HT1080 (cell line): ENCODE results near the gene EXOSC10. TPM values are rescaled to one million over a fixed set of nuclear protein-coding genes. Genes with fewer than 3 reads are reported as not detected.
"Not testable (repeated sequence)": the region's sequence is repeated elsewhere in the genome, so short reads cannot be mapped to it uniquely, and the experiment has no call there.

Experiments
- DNase-seq: peaks from one replicate; pipeline ENCODE4 v3.0.0-alpha.2; 2015; ENCODE audit warnings: low read depth
- total RNA-seq: library from RNA; depleted of rRNA; stranded (reverse); fragments of >200 nt; shearing (Covaris generic); gene quantifications from 2 replicates; pipeline ENCODE4 v1.2.3, GENCODE V29; 2014

The EXOSC10 gene
- total RNA-seq, 1 experiment from 2014 or later: 84.8 TPM

GRCh38 chr1:11109047-11109760 lies 9.5 kb upstream of the EXOSC10 start:
- DNase-seq: no peak

- DNase-seq: no peak
Measured at GRCh38 chr1:11107599-11107998, 7.9 kb upstream of the EXOSC10 start.

DNA sequence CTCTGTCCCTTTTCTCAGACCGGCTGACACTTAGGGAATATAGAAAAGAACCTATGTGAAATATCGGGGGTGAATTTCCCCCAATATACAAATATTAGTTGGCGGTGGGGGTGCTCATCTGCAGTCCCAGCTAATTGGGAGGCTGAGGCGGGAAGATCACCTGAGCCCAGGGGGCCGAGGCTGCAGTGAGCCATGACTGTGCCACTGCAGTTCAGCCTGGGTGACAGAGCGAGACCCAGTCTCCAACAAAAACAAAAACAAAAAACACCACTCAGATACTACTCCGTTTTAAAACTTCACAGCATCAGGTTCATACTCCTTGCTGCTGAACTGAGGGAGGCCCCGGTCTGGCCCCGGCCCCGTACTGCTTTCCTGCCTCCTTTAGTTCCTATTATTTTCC lies 5.9 kb upstream of the EXOSC10 start:
- no peak for DNase-seq

- no peak for DNase-seq
Measured at GRCh38 chr1:11101347-11101746, 1.7 kb upstream of the EXOSC10 start.

GRCh38 chr1:11100806-11101205 lies 1.1 kb upstream of the EXOSC10 start:
- not testable (repeated sequence) for DNase-seq

DNA sequence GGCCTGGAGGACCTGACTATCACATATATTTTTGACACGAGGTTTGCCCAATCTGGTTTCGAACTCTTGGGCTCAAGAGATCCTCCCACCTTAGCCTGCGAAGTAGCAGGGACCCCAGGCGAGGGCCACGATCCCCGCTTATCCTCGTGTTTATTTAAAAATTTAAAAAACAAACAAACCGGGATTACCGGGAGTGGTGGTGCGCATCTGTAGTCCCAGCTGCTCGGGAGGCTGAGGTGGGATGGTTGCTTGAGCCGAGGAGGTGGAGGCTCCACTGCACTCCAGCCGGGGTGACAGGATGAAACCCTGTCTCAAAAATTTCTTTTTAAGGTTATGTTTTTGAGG lies 452 bp upstream of the EXOSC10 start:
- no peak for DNase-seq

DNA sequence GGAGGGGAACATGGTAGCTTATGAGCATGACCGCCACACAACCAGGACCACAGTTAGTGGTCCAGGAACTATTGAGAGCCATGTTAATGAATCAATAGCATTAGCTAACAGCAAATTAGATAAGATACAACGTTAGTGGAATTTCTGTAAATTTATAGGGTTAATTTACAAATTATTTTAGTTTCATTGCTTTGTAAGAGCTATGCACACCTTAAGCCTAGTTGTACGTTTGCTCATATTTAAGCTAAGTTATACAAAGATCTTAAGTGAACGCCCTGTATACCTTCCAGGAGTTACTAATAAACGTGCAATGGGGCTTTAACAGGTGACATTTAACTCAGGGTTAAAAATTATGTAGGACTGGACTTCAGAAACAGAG lies 749 bp downstream of the EXOSC10 start:
- DNase-seq: no peak

- not testable (repeated sequence) for DNase-seq
Measured at GRCh38 chr1:11083784-11084183, 15.9 kb downstream of the EXOSC10 start.

DNA sequence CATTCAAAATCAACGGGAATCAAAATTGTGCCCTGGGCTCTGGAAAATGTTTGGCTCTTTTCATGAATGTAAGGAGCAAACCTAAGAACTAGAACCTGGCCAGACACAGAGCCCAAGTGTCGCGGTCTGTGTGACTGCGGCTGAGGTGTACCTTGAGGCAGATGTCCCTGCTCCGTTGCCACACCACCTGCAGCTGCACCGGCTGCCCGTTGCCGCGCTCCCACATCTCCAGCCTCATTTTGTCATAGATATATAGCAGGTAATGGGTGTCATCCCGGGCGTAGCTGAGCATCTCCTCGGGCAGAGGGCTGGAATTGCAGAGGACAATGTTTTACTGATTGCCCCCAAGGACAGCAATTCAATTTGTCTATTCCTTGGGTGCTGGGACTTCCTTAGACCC lies 18.7 kb downstream of the EXOSC10 start:
- no peak for DNase-seq

GRCh38 chr1:11078631-11079030 lies 21.0 kb downstream of the EXOSC10 start:
- DNase-seq: no peak

- not testable (repeated sequence) for DNase-seq
Measured at GRCh38 chr1:11073398-11073797, 26.3 kb downstream of the EXOSC10 start.

GRCh38 chr1:11072216-11072917 lies 27.3 kb downstream of the EXOSC10 start:
- DNase-seq: no peak

DNA sequence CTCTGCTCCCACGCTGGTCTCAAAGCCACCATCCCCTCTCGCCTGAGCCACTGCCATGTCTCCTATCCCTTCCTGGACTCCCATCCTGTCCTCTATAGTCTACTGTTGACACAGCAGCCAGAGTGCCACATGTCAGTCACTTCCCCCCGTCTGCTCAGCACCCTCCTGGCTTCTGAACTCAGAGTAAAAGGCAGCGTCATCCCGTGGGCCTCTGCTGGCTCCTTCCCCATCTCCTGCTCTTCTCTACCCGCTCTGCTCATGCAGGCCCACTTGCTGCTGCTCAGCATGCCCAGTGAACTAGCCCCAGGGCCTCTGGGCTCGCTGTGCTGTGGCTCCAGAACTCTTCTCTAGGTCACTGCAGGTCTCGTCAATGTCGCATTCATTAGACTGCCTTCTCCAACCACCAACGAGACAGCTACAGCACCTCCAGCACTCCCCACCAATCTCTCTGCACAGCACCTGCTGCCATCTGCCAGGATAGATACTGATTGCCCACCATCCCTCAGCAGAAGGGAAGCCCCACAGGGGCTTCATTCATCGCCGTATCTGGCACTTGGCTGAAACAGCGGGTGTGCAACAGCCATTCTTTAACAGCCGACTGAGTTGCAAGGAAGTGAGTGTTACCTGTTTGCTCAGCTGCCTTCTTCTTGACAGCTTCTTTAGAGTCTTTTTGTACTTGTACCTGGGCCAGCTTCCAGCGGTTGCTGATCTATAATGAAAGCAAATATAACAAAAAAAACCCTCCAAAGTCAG lies 28.0 kb downstream of the EXOSC10 start:
- no peak for DNase-seq

DNA sequence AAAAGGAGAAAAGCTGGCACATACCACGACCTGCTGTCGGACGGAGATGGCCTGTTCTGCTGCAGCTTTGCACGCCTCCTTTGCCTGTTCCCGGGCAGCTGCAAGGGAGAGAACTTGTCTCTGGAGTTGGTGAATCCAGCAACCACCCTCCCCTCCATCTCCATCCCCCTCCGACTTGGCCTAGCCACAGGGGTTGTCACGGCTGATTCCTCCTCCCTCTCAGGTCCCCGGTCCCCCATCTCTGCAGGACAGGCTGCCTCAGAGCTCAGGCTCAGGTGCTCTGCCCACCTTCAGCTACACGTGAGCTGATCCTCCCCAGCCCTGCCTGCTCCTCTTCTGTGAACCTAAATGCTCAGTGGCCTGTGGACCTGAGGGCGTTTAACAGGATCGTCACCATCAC lies 28.8 kb downstream of the EXOSC10 start:
- no peak for DNase-seq

DNA sequence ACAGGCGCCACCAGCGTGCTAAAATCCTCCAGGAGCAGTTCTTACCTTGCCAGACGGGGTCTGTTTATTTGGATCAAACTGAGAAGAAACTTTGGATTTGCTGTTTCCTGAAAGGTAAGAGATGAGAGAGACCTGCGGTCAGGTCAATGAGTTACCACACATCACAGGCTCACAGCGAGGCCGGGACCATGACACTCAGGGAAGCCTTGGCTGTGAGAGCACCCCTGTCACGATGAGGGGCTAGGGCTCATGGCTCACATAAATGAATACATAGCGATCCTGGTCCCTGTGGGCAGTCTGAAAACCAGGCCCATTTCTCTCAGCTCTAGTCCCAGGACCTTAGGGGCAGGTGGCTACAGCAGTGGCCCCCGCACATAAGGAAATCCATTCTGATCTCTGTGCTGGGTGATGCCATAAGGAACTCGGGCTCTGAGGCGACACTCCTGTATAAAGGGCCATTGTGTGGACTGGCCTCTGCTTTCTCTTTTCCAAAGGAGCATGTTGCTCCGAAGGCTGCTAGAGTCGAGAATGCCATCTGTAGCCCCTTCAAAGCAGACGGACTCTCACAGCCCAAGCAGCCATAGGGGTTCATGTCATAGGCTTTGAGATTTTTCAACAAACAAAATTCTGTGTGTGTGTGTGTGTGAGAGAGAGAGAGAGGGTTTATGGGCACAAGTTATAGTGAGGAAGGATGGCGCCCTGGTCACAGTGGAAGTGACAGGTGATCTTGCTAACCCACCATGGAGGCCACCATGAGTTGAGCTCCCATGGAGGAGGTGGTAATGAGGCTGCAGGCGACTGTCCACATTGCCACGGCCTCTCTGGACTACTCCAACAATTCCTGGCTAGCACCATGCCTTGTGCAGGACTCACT lies 30.8 kb downstream of the EXOSC10 start:
- no peak for DNase-seq

DNA sequence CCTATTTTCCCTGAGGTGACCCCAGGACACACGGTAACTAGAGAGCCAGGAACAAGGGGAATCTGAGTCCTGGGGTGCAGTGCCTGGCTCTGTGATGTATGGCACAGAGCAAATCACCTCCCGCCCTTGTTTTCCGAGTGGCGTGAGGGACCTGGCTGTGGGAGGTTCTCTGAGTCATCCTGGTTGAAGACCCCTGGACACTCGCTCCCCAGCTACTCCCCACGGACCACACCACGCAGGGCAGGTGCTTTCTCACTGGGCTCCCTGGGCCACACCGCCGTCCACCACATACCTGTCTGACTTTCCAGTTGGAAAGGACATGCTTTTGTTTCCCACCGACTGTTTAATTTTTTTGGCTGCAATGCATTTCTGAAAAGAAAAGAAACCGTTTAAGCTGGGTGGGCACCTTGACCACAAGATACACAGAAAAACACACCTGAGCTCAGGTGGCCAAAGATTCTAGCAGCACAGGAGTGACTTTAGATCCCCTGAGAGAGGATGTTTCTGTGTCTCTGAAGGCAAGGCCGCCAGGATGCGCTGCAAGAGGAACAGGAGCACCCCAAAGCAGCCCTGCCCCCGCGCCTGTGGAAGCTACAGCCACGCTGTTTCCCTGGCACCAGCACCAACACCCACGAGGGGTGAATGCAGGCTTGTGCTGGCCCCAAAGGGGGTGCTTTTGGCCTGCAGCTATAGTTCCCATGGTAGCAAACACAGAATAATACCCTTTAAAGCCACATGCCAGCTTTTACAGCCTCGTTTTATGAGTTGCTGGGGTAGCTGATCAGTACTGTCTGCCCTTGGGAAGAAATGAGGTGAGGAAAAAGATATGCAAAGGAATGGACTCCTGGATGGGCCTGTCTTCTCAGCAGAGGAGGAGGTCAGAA lies 31.7 kb downstream of the EXOSC10 start:
- DNase-seq: no peak

- no peak for DNase-seq
Measured at GRCh38 chr1:11065796-11066195, 33.9 kb downstream of the EXOSC10 start.

DNA sequence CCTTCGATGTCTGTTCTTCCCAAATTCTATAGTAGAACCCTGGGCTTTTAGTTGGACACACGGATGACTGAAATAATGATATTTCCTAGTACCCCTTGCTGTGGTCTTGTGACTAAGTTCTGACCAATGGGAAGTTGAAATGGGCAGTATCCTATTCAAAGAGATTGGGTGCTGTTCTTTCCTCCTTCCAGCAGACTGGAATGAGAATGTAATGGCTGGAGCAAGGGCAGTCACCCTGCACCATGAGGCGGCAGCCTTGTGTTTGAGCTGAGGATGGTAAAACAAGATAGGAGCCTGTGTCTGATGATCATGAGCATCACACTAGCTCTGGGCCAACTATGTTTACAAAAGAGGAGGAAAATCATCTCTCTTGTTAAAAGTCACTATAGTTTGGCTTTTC lies 34.7 kb downstream of the EXOSC10 start:
- DNase-seq: no peak

DNA sequence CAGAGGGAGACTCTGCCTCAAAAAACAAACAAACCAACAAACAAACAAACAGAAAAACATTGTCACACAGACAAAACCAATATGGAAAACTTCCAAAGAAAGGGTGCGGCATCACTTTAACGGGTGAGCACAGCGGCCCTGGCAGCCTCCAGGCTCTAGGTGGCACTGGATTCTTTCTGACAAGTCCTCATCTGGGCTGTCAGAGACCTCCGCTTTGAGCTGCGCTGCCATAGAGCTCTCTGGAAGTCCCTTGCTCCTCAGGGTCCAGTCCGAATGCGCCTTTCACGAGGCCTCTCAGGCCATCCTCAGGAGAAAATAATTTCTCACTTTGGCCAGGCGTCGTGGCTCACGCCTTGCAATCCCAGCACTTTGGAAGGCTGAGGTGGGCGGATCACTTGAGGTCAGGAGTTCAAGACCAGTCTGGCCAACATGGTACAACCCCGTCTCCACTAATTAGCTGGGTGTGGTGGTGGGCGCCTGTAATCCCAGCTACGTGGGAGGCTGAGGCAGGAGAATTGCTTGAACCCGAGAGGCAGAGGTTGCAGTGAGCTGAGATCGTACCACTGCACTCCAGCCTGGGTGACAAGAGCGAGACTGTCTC lies 35.6 kb downstream of the EXOSC10 start:
- DNase-seq: not testable (repeated sequence)

GRCh38 chr1:11062965-11063401 lies 36.7 kb downstream of the EXOSC10 start:
- peak; percentile 43 for DNase-seq
